ENCODE data around the gene NAT16.

DNA sequence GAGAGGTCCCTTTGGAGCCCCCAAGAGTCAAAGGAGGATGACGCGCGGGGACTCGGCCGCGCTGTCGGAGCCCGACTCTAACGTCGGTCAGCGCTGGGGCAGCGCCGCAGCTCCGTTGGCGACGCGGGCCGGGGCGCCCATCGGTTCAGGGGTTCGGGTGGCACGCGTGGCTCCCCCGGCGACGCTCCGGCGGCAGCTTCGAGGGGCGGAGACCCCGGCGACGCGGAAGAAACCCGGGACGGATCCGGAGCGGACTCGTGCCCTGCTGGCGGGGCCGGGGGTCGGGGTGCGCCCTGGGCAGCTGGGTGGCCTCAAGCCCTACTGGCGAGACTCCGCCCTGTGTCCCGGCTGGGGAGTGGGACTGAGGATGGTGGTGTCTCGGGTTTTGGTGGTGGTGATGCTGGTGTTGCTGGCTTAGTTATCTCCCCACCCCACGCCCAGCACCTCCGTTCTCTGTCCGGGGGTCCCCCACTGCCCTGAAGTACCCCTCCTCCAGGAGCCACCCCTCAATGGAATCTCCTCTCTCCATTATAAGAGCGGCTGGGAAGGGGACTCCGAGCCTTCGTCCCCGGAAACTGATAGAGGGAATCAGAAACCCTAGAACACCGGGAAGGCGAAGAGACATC, at the start of gene NAT16:
- TF ChIP-seq CTCF (IDR thresholded peaks at IDR 0.05), result no peak
- no peak for TF ChIP-seq POLR2A (IDR thresholded peaks at IDR 0.05; ENCODE audit: low read depth)
- no peak for TF ChIP-seq POLR2AphosphoS5 (IDR thresholded peaks at IDR 0.05)

Data from esophagus muscularis mucosa (tissue), 3 donors.